GM18505 (cell line): Measurements from ENCODE around the gene CRACDL.
"Not testable (repeated sequence)": the region's sequence is repeated elsewhere in the genome, so short reads cannot be mapped to it uniquely, and the experiment has no call there.

Experiments
- ATAC-seq: cut with Tn5 transposase; IDR thresholded peaks from one replicate; pipeline ENCODE4 v1.9.1; 2021; ENCODE audit not compliant: unreplicated experiment
- POLR2A ChIP-seq: IDR thresholded peaks from 4 replicates; pipeline ENCODE4 v1.6.1; 2011; ENCODE audit warnings: borderline replicate concordance; ENCODE audit not compliant: insufficient read depth, insufficient read length; ENCODE audit errors: extremely low read depth

Gene CRACDL

DNA sequence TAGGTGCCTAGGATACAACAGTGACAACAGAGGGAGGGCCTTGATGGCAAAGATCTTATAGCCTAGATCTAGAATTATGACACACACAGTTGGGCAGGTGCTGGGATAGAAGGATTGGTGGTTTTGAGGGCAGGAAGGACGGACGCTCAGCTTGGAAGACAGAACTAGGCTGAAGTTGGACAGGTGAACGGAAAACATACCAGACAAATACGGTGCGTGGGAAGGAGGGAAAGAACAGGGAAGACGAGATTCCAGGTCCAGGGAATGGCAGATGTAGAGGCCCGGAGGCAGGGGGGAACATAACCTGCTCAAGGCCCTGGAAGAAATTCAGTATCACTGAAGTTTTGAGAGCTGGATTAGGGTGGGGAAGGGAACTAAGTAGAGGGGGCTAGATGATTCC, 40.8 kb downstream of the CRACDL start:
- TF ChIP-seq POLR2A, result no peak

GRCh38 chr2:98894331-98895000, 41.6 kb downstream of the CRACDL start:
- ATAC-seq, result no peak
- no peak for TF ChIP-seq POLR2A

More for the DNA sequence above, 40.8 kb downstream of the CRACDL start:
- ATAC-seq, result no peak

DNA sequence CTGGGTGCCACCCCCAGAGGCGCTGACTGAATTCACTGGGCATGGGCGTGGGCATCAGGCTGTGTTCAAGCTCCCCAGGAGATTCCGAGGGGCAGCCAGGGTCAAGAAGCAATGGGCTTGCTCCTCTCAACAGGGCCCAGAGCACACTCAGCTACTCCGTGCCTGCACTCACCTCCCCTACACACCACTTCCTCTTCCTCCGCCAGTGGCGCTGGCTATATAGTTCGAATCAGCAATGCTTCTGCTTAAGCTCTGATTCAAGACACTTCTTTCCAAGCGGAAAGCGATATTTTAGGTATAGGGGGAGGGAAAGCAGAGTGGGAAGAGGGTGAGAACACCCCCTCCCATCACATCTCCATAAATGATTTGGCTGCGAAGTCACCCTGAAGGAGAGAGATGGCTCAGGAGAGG, 42.1 kb downstream of the CRACDL start:
- no peak for TF ChIP-seq POLR2A
- no peak for ATAC-seq

DNA sequence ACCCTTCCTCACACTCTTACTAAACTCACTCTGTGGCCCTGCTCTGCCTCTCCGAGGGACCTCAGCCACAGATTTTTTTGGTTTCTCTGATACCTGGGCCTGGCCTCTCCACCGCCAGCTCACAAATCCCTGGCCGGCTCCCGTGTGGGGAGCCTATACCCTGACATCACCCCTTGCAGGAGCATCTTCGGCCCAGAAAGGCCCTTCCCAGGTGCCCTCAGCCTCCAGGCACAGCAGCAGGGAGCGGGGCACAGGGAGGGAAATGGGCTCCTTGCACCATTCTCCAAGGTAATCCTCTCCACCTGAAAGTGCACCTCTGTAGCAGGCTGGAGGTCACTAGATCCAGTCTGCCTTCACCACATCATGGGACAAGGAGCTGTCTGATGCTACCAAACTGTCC, 43.2 kb downstream of the CRACDL start:
- ATAC-seq, result no peak
- no peak for TF ChIP-seq POLR2A

DNA sequence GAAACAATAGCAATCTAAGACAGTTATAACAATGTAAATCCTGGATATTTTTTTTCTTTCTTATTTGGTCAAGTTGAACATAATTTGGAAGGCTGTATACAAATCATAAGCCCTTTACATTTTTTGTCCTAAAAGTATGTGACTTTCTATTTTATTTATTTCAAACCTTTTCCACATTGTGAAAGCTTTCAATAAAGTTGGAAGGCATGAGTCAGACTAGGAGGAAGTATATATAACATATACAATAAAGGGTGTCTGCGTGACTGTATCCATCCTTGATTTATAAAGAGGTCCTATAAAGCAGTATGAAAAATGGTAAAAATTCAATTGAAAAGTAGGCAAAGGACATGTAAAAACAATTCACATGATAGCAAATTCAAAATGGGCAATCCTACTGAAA, 44.4 kb downstream of the CRACDL start:
- ATAC-seq, result no peak
- TF ChIP-seq POLR2A, result no peak

- no peak for ATAC-seq
- TF ChIP-seq POLR2A, result no peak
Observed at GRCh38 chr2:98886066-98886554, 49.9 kb downstream of the CRACDL start.

DNA sequence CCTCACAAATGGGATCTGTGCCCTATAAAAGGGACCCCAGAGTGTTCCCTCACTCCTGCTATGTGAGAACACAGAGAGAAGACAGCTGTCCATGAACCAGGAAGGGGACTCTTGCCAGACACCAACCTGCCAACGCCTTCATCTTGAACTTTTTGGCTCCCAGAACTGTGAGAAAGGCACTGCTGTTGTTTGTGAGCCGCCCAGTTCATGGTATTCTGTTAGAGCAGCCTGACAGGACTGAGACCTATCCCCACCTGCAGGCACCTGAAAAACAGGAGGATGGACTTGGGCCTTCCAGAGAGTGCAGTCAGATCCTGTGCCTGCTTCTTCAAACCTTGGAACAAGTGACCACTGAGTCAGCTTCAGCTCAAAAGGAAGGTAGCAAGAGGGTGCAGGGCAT, 51.4 kb downstream of the CRACDL start:
- ATAC-seq, result no peak
- no peak for TF ChIP-seq POLR2A

- no peak for TF ChIP-seq POLR2A
- no peak for ATAC-seq
Observed at GRCh38 chr2:98883780-98884211, 52.2 kb downstream of the CRACDL start.

- TF ChIP-seq POLR2A, result no peak
- no peak for ATAC-seq
Observed at GRCh38 chr2:98882971-98883779, 52.9 kb downstream of the CRACDL start.

GRCh38 chr2:98882368-98882767, 53.7 kb downstream of the CRACDL start:
- ATAC-seq, result no peak
- TF ChIP-seq POLR2A, result no peak

GRCh38 chr2:98881153-98881650, 54.8 kb downstream of the CRACDL start:
- ATAC-seq, result no peak
- TF ChIP-seq POLR2A, result no peak

DNA sequence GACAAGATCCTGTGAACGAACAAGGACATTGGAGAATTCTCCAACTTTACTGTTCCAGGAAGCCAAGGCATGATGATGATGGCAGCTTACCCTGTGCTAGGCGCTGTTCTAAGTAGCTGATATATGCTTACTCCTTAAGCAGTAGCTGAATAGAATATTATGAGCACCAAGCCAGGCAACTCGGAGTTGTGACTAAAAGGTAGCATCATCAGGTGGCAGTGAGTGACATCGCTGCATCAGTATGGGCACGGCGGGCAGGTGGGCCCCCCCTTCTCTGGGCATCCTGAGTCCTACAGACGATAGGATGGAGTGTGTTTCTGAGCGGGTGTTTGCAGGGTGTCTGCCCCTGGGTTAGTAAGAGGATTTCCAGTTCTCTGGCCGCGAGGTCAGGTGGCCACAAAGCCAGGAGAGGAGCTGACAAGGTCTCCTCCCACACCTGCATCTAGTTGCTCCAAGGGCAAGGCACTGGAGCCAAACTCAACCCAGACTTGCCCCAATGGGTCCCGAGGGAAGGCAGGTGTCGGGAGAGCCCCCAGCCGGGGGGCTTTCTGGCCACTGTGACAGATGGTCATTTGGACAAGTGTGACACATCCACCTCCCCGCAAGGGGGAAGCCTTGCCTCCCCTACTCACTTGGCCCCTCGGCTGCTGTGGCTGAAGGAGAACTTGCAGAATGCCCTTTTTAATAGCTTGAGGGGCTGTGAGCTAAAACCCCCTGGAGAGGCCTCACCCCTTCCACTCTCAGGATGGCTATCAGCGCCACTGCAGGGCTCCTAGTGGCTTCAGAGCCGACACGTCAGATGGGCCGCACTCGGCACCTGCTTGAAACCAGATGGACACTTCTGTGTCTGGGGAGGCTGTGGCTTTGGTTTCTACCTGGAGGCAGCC, 55.5 kb downstream of the CRACDL start:
- no peak for ATAC-seq
- TF ChIP-seq POLR2A, result no peak

- ATAC-seq, result not testable (repeated sequence)
Observed at GRCh38 chr2:98877658-98878057, 58.4 kb downstream of the CRACDL start.
